ENCODE data around the gene MMP28. TPM values are rescaled to one million over a fixed set of nuclear protein-coding genes. Genes with fewer than 3 reads are reported as not detected.

The MMP28 gene
- polyA plus RNA-seq, 4 donors, result 3.0 to 30.5 (median 24.0) TPM

- Histone ChIP-seq H3K36me3 (ENCODE audit: control insufficient read depth in 3 of 3, insufficient read depth in 2 of 3, low read depth in 1 of 3, low read length in 3 of 3) (no peaks in the 10 kb centered on the region), H3K27ac (ENCODE audit: low read depth in 1 of 3, low read length in 2 of 3) (peak overlapping the region in 1 of 3 donors; percentile 43), H3K9me3 (ENCODE audit: control insufficient read depth in 2 of 2, insufficient read depth in 1 of 2, low read depth in 1 of 2, low read length in 1 of 2) (no peaks in the 10 kb centered on the region), H3K4me1 (ENCODE audit: control insufficient read depth in 3 of 3, insufficient read depth in 2 of 3, low read depth in 1 of 3, low read length in 2 of 3) (peaks cover 0 to 6% (median 2%) of the 10 kb centered on the region in 3 donors), H3K27me3 (ENCODE audit: control insufficient read depth in 3 of 3, insufficient read depth in 3 of 3, low read length in 3 of 3) (peaks cover 0 to 54% (median 6%) of the 10 kb centered on the region in 3 donors), H3K4me3 (ENCODE audit: low read depth in 1 of 3, low read length in 3 of 3) (peak overlapping the region in 2 of 3 donors; percentile 37 to 87)
- FAIRE-seq, result no peak
- 14 to 25% (median 19%) methylated on average over 8 of the region's 8 CpGs for WGBS, 3 donors
- no peak for DNase-seq
Measured at GRCh38 chr17:35795871-35796265, 427 bp upstream of the MMP28 start.

GRCh38 chr17:35793257-35793656 lies 2.2 kb downstream of the MMP28 start:
- DNase-seq (no peak), FAIRE-seq (no peak)
- Histone ChIP-seq H3K27me3 (ENCODE audit: control insufficient read depth in 3 of 3, insufficient read depth in 3 of 3, low read length in 3 of 3) (peaks cover 0 to 50% (median 6%) of the 10 kb centered on the region in 3 donors), H3K4me1 (ENCODE audit: control insufficient read depth in 3 of 3, insufficient read depth in 2 of 3, low read depth in 1 of 3, low read length in 2 of 3) (peaks cover under 1 to 14% (median 2%) of the 10 kb centered on the region in 3 donors), H3K36me3 (ENCODE audit: control insufficient read depth in 3 of 3, insufficient read depth in 2 of 3, low read depth in 1 of 3, low read length in 3 of 3) (no peaks in the 10 kb centered on the region), H3K9me3 (ENCODE audit: control insufficient read depth in 2 of 2, insufficient read depth in 1 of 2, low read depth in 1 of 2, low read length in 1 of 2) (no peaks in the 10 kb centered on the region), H3K4me3 (ENCODE audit: low read depth in 1 of 3, low read length in 3 of 3) (no peak overlapping the region), H3K27ac (ENCODE audit: low read depth in 1 of 3, low read length in 2 of 3) (no peak overlapping the region)
- WGBS, 3 donors, result 80 to 95% (median 90%) methylated on average over 3 of the region's 3 CpGs

- Histone ChIP-seq H3K27ac (ENCODE audit: low read depth in 1 of 3, low read length in 2 of 3) (no peak overlapping the region), H3K36me3 (ENCODE audit: control insufficient read depth in 3 of 3, insufficient read depth in 2 of 3, low read depth in 1 of 3, low read length in 3 of 3) (no peaks in the 10 kb centered on the region), H3K27me3 (ENCODE audit: control insufficient read depth in 3 of 3, insufficient read depth in 3 of 3, low read length in 3 of 3) (peaks cover 0 to 42% (median 6%) of the 10 kb centered on the region in 3 donors), H3K9me3 (ENCODE audit: control insufficient read depth in 2 of 2, insufficient read depth in 1 of 2, low read depth in 1 of 2, low read length in 1 of 2) (no peaks in the 10 kb centered on the region), H3K4me1 (ENCODE audit: control insufficient read depth in 3 of 3, insufficient read depth in 2 of 3, low read depth in 1 of 3, low read length in 2 of 3) (peaks cover 4 to 21% (median 7%) of the 10 kb centered on the region in 3 donors), H3K4me3 (ENCODE audit: low read depth in 1 of 3, low read length in 3 of 3) (no peak overlapping the region)
- no peak for DNase-seq
- no peak for FAIRE-seq
- WGBS, 3 donors, result 67 to 83% (median 71%) methylated on average over 9 of the region's 9 CpGs
Measured at GRCh38 chr17:35791681-35792350, 3.6 kb downstream of the MMP28 start.

GRCh38 chr17:35790841-35791240 lies 4.6 kb downstream of the MMP28 start:
- H3K27me3 ChIP-seq (ENCODE audit: control insufficient read depth in 3 of 3, insufficient read depth in 3 of 3, low read length in 3 of 3), result peaks cover 0 to 32% (median 6%) of the 10 kb centered on the region in 3 donors
- H3K4me1 ChIP-seq (ENCODE audit: control insufficient read depth in 3 of 3, insufficient read depth in 2 of 3, low read depth in 1 of 3, low read length in 2 of 3), result peaks cover 4 to 24% (median 9%) of the 10 kb centered on the region in 3 donors
- H3K36me3 ChIP-seq (ENCODE audit: control insufficient read depth in 3 of 3, insufficient read depth in 2 of 3, low read depth in 1 of 3, low read length in 3 of 3), result no peaks in the 10 kb centered on the region
- FAIRE-seq, result no peak
- no peaks in the 10 kb centered on the region for H3K9me3 ChIP-seq (ENCODE audit: control insufficient read depth in 2 of 2, insufficient read depth in 1 of 2, low read depth in 1 of 2, low read length in 1 of 2)
- DNase-seq, result peak in 1 of 2 donors; percentile 31
- WGBS, 3 donors, result 74 to 87% (median 78%) methylated on average over 3 of the region's 3 CpGs
- H3K4me3 ChIP-seq (ENCODE audit: low read depth in 1 of 3, low read length in 3 of 3), result no peak overlapping the region
- H3K27ac ChIP-seq (ENCODE audit: low read depth in 1 of 3, low read length in 2 of 3), result no peak overlapping the region

- Histone ChIP-seq H3K27ac (ENCODE audit: low read depth in 1 of 3, low read length in 2 of 3) (peak overlapping the region; percentile 38 to 41 (median 41)), H3K27me3 (ENCODE audit: control insufficient read depth in 3 of 3, insufficient read depth in 3 of 3, low read length in 3 of 3) (peaks cover 0 to 15% (median 0%) of the 10 kb centered on the region in 3 donors), H3K4me3 (ENCODE audit: low read depth in 1 of 3, low read length in 3 of 3) (no peak overlapping the region), H3K9me3 (ENCODE audit: control insufficient read depth in 2 of 2, insufficient read depth in 1 of 2, low read depth in 1 of 2, low read length in 1 of 2) (no peaks in the 10 kb centered on the region), H3K4me1 (ENCODE audit: control insufficient read depth in 3 of 3, insufficient read depth in 2 of 3, low read depth in 1 of 3, low read length in 2 of 3) (peaks cover 11 to 26% (median 13%) of the 10 kb centered on the region in 3 donors), H3K36me3 (ENCODE audit: control insufficient read depth in 3 of 3, insufficient read depth in 2 of 3, low read depth in 1 of 3, low read length in 3 of 3) (no peaks in the 10 kb centered on the region)
- peak in 1 of 2 donors; percentile 59 for DNase-seq
- 16 to 33% (median 26%) methylated on average over 2 of the region's 2 CpGs for WGBS, 3 donors
- no peak for FAIRE-seq
Measured at GRCh38 chr17:35788477-35789368, 6.7 kb downstream of the MMP28 start.

- H3K27ac ChIP-seq (ENCODE audit: low read depth in 1 of 3, low read length in 2 of 3), result peak overlapping the region in 2 of 3 donors; percentile 18 to 54
- 19 to 28% (median 21%) methylated on average over 3 of the region's 3 CpGs for WGBS, 3 donors
- DNase-seq, result peak in 1 of 2 donors; percentile 68
Measured at GRCh38 chr17:35786941-35787432, 8.5 kb downstream of the MMP28 start.

GRCh38 chr17:35784895-35785294 lies 10.5 kb downstream of the MMP28 start:
- DNase-seq (no peak), FAIRE-seq (no peak)
- Histone ChIP-seq H3K27me3 (ENCODE audit: control insufficient read depth in 3 of 3, insufficient read depth in 3 of 3, low read length in 3 of 3) (no peaks in the 10 kb centered on the region), H3K4me1 (ENCODE audit: control insufficient read depth in 3 of 3, insufficient read depth in 2 of 3, low read depth in 1 of 3, low read length in 2 of 3) (peaks cover 9 to 48% (median 13%) of the 10 kb centered on the region in 3 donors), H3K27ac (ENCODE audit: low read depth in 1 of 3, low read length in 2 of 3) (peak overlapping the region in 1 of 3 donors; percentile 38), H3K4me3 (ENCODE audit: low read depth in 1 of 3, low read length in 3 of 3) (no peak overlapping the region), H3K9me3 (ENCODE audit: control insufficient read depth in 2 of 2, insufficient read depth in 1 of 2, low read depth in 1 of 2, low read length in 1 of 2) (no peaks in the 10 kb centered on the region), H3K36me3 (ENCODE audit: control insufficient read depth in 3 of 3, insufficient read depth in 2 of 3, low read depth in 1 of 3, low read length in 3 of 3) (no peaks in the 10 kb centered on the region)
- 66 to 86% (median 82%) methylated on average over 2 of the region's 2 CpGs for WGBS, 3 donors

More at GRCh38 chr17:35786941-35787432, 8.5 kb downstream of the MMP28 start:
- H3K4me1 ChIP-seq (ENCODE audit: control insufficient read depth in 3 of 3, insufficient read depth in 2 of 3, low read depth in 1 of 3, low read length in 2 of 3), result peaks cover 11 to 38% (median 13%) of the 10 kb centered on the region in 3 donors
- no peak for FAIRE-seq
- H3K9me3 ChIP-seq (ENCODE audit: control insufficient read depth in 2 of 2, insufficient read depth in 1 of 2, low read depth in 1 of 2, low read length in 1 of 2), result no peaks in the 10 kb centered on the region
- H3K4me3 ChIP-seq (ENCODE audit: low read depth in 1 of 3, low read length in 3 of 3), result no peak overlapping the region
- no peaks in the 10 kb centered on the region for H3K36me3 ChIP-seq (ENCODE audit: control insufficient read depth in 3 of 3, insufficient read depth in 2 of 3, low read depth in 1 of 3, low read length in 3 of 3)
- peaks cover 0 to 4% (median 0%) of the 10 kb centered on the region in 3 donors for H3K27me3 ChIP-seq (ENCODE audit: control insufficient read depth in 3 of 3, insufficient read depth in 3 of 3, low read length in 3 of 3)

GRCh38 chr17:35780950-35781349 lies 14.5 kb downstream of the MMP28 start:
- peak overlapping the region in 1 of 3 donors; percentile 41 for H3K27ac ChIP-seq (ENCODE audit: low read depth in 1 of 3, low read length in 2 of 3)
- WGBS, 3 donors, result 70 to 74% (median 70%) methylated on average over 3 of the region's 3 CpGs
- no peak for FAIRE-seq
- H3K36me3 ChIP-seq (ENCODE audit: control insufficient read depth in 3 of 3, insufficient read depth in 2 of 3, low read depth in 1 of 3, low read length in 3 of 3), result peaks cover 0 to 2% (median 0%) of the 10 kb centered on the region in 3 donors
- no peaks in the 10 kb centered on the region for H3K9me3 ChIP-seq (ENCODE audit: control insufficient read depth in 2 of 2, insufficient read depth in 1 of 2, low read depth in 1 of 2, low read length in 1 of 2)
- peaks cover 0 to 2% (median 0%) of the 10 kb centered on the region in 3 donors for H3K27me3 ChIP-seq (ENCODE audit: control insufficient read depth in 3 of 3, insufficient read depth in 3 of 3, low read length in 3 of 3)
- H3K4me3 ChIP-seq (ENCODE audit: low read depth in 1 of 3, low read length in 3 of 3), result no peak overlapping the region
- H3K4me1 ChIP-seq (ENCODE audit: control insufficient read depth in 3 of 3, insufficient read depth in 2 of 3, low read depth in 1 of 3, low read length in 2 of 3), result peaks cover 3 to 30% (median 7%) of the 10 kb centered on the region in 3 donors
- DNase-seq, result no peak
